GM12874 (cell line): ENCODE results near the gene JHY.

Experiments
- TF ChIP-seq, protein P1 (sequence below): IDR thresholded peaks from 2 replicates; pipeline ENCODE4 v1.5.1; 2011; ENCODE audit warnings: low read depth, mild to moderate bottlenecking, control low read depth, low read length, moderate library complexity; ENCODE audit not compliant: insufficient read depth

JHY gene

DNA sequence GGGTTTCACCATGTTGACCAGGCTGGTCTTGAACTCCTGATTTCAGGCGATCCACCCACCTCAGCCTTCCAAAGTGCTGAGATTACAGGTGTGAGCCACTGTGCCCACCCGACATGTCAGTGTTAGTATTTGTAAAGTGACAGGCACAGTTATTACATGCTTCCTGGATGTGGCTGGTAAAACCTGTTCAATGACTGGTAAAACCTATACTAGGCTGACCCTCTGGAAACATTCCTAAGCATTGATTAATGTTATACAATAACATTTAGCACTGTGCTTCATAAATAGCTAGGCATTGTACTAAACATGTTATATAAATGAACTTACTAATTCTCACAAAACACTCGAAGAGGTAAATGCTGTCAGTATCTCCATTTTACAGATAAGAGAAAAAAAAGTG lies 20.9 kb upstream of the JHY start:
- TF ChIP-seq, protein P1, sequence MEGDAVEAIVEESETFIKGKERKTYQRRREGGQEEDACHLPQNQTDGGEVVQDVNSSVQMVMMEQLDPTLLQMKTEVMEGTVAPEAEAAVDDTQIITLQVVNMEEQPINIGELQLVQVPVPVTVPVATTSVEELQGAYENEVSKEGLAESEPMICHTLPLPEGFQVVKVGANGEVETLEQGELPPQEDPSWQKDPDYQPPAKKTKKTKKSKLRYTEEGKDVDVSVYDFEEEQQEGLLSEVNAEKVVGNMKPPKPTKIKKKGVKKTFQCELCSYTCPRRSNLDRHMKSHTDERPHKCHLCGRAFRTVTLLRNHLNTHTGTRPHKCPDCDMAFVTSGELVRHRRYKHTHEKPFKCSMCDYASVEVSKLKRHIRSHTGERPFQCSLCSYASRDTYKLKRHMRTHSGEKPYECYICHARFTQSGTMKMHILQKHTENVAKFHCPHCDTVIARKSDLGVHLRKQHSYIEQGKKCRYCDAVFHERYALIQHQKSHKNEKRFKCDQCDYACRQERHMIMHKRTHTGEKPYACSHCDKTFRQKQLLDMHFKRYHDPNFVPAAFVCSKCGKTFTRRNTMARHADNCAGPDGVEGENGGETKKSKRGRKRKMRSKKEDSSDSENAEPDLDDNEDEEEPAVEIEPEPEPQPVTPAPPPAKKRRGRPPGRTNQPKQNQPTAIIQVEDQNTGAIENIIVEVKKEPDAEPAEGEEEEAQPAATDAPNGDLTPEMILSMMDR, result no peak

DNA sequence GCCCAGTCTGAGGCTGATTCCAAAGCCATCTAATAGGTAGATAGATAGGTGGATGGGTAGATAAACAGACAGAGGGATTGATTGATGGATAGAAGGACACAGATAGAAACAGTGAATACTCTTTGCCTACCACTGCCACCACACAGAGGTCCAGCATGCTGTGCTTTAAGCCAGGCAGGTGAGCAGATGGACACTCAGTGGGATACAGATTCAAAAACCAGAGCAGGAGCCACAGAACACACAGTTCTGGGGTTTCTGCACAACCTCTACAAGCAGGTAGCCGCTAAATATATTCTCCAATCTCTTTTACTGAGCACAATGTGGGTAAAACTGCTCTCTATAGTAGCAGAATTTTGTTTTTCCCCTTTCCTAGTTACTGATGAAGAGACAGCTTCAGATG lies 20.5 kb upstream of the JHY start:
- TF ChIP-seq, protein P1, result no peak

DNA sequence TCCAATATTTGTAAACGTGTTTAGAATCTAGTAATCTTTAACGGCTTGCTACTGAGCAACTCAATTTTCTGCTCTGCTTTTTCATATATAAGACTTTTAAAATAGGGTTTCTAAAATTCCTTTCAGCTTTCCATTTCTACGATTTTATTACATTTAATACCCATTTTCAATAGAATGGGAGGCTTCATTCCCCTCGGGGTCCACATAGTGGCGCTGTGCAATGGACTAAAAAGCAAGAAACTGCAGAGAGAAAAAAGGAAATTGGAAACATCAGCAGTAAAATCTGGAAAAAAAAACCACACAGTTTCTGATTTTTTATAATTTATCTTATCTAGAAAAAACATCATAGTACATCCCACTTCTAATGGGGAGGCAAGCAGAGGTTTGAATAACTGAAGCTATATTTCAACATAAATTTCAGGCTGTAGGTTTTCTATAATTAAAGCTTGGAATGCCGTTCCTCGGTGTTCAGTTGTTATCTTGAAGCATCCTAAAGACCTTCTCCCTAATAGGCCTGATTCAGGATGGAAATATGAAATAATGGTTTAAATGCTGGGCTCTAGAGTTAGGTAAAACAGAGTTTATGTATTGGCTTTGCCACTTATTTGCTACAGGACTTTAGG lies 18.7 kb upstream of the JHY start:
- TF ChIP-seq, protein P1, result peak; percentile 61

DNA sequence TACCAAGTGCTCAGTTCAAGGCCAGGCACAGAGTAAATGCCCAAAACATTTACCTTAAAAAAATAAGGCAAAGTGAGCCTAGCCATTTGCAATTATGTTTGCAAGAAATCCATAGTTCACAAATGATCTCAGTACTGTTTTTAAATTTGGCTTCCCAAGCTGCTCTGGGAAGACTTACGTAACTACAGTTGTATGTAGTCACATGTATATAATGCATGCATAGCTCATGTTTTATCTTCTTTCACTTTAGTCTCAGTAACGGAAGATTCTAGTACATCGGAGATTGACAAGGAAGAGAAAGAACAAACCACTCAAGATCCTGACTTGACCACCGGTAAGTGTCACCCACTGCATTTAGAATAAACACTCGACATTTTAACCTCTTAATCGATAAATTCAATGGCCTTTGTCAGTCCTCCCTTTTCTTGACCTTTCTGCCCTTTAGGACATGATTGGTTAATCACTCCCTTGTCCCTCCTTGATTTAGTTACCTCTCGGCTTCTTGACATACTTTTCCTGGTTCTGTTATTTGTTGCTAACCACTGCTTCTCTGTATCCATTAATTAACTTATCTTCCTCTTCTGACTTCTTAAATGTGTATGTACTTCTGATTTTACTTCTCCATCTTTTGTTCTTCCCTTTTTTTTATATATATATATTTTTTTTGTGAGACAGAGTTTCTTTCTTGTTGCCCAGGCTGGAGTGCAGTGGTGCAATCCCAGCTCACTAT lies 18.0 kb upstream of the JHY start:
- TF ChIP-seq, protein P1, result no peak

DNA sequence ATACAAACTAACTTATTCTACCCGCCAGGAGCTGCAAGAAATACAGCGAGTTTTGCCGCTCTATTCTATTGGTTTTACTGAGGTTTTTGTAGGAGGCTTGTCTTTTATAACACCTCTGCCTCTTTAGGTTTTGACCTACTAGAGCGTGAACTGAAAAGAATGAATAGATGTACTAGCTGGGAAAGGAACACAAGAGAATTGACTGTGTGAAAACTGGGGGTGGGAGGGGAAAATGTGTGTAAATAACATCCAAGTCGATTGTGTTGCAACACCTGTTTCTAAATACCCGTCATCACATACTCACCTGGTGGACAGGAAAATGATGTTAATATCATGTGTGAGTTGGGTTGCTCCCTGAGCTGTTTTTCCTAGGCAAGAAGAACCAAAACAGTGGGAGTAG lies 12.9 kb upstream of the JHY start:
- TF ChIP-seq, protein P1, result no peak

DNA sequence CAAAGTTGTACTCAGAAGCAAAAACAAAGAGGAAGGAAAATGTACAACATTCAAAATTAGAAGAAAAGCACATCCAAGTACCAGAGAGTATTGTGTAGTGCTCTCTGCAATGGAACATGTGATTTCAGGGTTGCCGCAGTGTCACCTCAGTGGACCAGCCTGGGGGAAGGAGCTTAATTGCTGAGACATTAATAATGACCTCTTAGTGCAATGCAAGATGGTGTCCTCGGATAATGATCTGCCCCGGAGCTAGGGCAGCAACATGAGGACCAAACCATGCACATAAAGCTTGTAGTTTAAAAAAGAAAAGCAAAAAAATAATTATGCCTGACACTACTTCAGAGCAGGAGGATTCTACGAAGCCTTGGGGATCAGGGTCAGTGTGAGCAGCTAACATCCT lies 11.3 kb upstream of the JHY start:
- TF ChIP-seq, protein P1, result no peak

DNA sequence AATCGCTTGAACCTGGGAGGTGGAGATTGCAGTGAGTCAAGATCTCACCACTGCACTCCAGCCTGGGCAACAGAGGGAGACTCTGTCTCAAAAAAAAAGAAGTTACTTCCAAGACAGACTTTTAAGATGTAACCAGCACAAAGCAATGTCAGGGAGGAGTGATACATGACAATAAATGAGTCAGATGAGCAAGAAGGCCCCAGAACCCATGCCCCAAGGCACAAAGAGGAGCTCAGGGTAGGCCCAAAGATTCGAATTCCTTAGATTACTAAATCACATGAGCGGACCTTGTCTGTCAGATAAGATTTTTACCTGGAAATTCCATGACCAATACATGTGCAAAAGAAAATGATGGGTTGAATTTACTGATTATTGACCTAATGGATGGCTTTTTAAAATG lies 10.5 kb upstream of the JHY start:
- TF ChIP-seq, protein P1, result no peak
